ENCODE results near the gene LCN15.
"Not testable (repeated sequence)": the region's sequence is repeated elsewhere in the genome, so short reads cannot be mapped to it uniquely, and the experiment has no call there.

The LCN15 gene, protein sequence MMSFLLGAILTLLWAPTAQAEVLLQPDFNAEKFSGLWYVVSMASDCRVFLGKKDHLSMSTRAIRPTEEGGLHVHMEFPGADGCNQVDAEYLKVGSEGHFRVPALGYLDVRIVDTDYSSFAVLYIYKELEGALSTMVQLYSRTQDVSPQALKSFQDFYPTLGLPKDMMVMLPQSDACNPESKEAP

GRCh38 chr9:136764301-136764891, at the start of gene LCN15:
Gene LCN15, minus strand, starts transcription at chr9:136764518. Its CDS starts 30 bp downstream, at chr9:136764488.
- DNase-seq, result no peak

DNA sequence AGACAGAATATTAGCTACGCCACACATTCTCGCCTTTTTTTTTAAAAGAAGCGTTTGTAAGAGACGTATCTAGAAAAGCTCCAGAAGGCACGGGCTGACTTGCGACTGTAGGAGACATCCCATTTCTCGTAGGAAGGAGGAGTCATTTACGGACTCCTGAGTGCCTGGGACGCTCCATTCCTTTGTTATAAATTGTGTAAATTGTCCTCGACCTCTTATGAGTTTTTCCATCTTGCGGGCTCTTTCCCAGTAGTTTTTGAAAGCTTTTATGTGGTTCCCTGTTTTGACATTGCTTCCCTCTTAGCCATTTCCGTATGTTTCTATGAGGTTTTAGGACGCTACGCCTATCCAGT, 44.5 kb upstream of the LCN15 start:
- DNase-seq, result no peak

GRCh38 chr9:136808075-136808805, 43.9 kb upstream of the LCN15 start:
- peak; percentile 34 for DNase-seq

GRCh38 chr9:136807281-136808074, 43.2 kb upstream of the LCN15 start, which contains the start of gene RABL6:
Gene RABL6, plus strand, starts transcription at chr9:136807948. Its CDS starts 249 bp downstream, at chr9:136808197.
- peak; percentile 87 for DNase-seq

GRCh38 chr9:136806631-136807201, 42.4 kb upstream of the LCN15 start:
- DNase-seq, result no peak

DNA sequence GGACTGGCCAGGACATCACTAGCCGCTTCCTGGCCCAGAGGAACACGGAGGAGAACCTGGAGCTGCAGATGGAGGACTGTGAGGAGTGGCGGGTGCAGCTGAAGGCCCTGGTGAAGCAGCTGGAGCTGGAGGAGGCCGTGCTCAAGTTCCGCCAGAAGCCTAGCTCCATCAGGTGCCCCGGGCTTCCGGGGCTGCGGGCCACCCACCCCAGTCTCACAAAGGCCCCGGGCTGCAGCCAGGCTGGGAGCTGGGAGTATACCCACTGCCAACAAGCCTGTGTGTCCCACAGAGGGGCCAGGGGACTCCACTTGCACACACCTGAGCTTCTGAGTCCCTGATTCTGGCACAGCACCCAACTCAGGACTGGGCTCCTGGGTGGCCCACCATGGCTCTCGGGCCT, 41.7 kb upstream of the LCN15 start:
- no peak for DNase-seq

DNA sequence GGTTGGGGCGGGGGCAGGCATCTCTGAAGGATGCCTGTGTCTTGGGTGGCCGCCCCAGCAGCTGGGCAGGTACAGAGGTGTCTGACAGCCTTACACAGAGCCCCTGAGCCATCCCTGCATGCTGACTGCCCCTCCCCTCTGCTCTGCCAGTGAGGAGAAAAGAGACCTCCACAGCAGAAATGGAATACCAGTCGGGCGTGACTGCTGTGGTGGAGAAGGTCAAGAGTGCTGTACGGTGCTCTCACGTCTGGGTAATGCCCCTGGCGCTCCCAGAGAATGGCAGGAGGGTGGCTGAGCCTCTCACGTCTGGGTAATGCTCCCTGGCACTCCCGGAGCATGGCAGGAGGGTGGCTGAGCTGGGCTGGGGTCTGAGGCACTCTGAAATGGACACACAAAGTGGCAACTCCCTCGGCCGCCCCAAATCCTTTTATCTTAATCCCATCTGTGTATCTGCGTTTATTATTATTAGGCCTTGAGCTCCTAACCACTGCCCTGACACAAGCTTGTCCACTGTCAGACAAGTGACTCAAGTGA, 41.0 kb upstream of the LCN15 start:
- no peak for DNase-seq

DNA sequence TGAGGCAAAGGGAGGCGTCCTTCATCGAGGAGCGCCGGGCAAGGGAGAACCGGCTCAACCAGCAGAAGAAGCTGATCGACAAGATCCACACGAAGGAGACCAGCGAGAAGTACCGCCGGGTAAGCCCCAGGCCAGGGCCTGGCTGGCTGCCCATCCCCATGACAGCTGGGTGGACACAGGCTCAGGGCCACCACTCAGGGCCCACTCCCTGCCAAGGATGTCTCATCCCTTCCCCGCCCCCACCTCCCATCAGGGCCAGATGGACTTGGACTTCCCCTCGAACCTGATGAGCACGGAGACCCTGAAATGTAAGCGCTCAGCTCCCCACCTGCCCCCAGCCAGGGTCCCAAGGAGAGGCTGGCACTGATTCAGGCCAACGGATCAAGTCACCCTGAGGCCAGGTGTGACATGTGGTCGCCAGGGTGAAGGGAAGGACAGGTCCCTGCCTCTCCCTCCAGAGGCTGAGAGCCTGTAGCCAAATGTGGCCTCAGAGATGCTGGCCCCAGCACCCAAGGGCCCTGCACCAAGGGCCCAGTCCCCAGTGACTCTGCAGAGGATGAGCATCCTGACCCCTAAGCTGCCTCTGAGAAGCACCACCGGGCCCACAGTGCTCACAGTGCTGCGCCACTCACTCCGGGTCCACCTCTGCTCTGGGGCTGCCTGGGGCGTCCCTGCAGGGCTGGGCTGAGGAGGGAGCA, 40.3 kb upstream of the LCN15 start:
- no peak for DNase-seq

DNA sequence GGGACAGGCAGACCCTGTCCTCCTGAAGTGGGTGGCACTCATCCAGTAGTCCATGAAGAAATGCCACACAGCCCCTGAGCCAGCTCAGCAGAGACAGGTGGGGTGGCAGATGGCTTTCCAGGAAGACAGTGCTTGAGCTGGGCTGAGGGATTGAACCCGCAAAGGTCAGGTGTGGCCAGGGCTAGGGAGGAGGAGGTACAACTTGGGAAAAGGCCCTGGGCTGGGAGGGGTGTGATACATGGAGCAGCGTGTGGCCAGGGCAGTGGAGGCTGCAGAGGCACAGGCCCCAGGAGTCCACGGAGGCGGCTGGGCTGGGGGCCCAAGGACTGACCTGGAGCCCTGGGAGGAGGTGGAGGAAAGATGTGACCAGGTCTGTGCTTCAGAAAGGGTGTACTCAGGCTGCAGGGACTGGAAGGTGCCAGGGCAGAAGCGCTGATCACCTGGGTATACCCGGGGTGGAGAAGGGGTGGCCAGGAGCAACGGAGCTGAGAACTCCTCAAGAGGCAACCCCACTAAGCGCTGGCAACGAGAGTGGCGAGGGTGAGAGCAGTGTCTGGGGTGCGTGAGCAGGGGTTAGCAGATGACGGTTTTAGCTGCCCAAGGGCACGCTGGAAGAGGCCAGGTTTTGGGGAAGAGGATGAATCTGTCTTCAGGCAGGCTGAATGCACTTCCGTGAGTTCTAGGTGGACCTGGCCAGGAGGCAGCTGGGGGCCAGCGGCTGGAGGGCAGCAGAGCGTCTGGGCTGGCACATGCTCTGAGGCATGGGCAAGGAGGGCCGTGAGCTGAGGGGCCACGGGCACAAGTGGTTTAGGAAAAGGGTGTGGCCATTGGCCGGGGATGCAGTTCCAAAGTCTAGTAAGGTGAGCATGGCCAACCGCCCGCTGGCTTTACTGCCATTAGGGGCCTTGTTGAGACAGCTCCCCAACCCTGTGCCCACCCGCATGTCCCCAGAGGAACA, 39.5 kb upstream of the LCN15 start:
- no peak for DNase-seq

DNA sequence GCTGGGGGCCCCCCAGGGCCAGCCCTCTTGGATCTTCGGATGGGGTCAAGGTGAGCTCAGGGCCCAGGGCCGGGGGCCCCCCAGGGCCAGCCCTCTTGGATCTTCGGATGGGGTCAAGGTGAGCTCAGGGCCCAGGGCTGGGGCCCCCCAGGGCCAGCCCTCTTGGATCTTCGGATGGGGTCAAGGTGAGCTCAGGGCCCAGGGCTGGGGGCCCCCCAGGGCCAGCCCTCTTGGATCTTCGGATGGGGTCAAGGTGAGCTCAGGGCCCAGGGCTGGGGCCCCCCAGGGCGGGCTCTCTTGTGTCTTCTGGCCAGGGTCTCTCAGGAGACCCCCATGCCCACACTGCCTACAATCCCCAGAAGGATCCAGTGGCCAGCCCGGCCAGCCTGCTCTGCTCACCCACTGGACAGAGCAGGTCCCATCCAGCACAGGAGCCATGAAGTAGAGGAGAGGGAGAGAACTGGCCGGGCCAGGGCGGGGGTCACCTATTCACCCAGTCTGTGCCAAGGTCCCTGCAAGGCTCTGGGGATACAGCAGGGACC, 38.8 kb upstream of the LCN15 start:
- DNase-seq, result not testable (repeated sequence)

GRCh38 chr9:136802321-136802720, 38.0 kb upstream of the LCN15 start:
- DNase-seq, result no peak

- peak; percentile 89 for DNase-seq
Observed at GRCh38 chr9:136799854-136800657, 35.7 kb upstream of the LCN15 start.

DNA sequence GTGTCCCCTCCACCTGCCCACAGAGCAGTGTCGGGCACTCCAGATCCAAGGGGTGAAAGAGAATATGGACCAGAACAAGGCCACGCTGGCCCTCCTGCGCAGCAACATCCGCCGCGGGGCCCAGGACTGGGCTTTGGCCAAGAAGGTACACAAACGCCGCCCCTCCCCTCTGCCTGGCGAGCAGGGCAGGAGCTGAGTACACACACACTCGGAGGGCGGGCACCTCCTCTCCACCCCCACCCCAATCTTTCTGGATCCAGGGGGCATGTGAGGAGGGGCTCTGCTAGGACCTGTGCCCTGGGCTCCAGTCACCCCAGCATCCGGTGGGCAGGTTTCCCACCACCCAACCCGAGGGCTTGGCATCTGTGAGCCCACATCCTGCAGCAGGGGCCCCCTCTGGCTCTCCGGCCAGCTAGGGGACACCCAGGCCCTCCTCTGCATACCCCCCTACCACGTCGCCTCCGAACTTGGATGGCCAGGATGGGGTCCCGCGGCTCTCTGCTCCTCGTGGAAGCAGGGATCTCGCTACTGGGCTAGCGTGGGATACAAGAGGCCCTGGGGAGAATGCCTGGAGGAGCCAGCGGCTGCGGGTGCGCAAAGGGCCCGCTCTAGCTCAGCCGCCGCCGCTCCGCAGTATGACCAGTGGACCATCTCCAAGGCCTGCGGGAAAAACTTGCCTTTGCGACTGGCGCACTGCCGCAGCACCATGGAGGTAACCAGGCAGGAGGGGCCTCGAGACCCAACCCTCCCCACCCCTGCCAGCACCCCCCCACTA, 34.9 kb upstream of the LCN15 start:
- DNase-seq, result no peak

GRCh38 chr9:136798708-136799078, 34.4 kb upstream of the LCN15 start:
- no peak for DNase-seq

DNA sequence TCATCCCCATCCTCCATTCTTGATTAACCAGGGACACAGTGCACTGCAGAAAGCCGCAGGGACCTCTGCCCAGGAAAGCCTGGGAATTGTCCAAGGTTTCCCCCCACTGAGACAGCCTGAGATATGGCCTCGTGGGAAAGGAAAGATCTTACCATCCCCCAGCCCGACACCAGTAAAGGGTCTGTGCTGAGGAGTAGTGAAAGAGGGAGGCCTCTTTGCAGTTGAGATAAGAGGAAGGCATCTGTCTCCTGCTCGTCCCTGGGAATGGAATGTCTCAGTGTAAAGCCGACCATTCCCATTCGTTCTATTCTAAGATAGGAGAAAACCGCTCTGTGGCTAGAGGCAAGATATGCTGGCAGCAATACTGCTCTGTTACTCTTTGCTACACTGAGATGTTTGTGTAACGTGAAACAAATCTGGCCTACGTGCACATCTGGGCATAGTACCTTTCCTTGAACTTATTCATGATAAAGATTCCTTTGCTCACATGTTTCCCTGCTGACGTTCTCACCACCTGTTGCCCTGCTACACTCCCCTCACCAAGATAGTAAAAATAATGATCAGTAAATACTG, 32.5 kb upstream of the LCN15 start:
- DNase-seq, result not testable (repeated sequence)

DNA sequence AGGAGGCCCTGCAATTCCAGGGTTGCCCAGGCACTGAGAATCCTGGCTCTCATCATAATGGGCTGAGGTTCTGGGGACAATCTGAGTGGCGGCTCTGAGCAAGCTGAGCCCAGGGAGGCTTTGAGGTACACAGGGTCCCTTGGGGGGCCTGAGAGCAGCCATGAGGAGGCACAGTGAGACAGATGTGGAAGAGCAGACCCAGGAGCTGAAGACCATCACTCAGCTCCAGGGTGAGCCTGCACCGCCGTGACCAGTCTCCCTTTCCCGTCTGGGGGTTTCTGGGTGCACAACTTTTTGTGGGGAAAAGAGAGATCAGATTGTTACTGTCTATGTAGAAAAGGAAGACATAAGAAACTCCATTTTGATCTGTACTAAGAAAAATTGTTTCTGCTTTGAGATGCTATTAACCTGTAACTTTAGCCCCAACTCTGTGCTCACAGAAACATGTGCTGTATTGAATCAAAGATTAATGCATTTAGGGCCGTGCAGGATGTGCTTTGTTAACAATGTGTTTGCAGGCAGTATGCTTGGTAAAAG, 32.0 kb upstream of the LCN15 start, which contains the start of gene CCDC183:
CCDC183 (plus strand) TSS at position 101 of the 537 bp plus-strand sequence; CDS start at position 161, 60 bp downstream.
- DNase-seq, result no peak

DNA sequence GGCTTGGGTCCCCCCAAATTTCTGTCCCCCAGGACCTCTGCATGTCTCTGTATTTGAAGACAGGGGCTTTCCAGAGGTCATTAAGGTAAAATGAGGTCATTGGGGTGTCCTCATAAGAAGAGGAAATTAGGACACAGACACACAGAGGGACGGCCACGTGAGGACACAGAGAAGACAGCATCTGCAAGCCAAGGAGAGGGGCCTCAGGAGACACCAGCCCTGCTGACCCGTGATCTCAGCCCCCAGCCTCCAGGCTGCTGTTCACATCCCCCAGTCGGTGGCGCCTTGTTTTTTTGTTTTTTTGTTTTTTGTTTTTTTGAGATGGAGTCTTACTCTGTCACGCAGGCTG, 30.7 kb upstream of the LCN15 start:
- no peak for DNase-seq

DNA sequence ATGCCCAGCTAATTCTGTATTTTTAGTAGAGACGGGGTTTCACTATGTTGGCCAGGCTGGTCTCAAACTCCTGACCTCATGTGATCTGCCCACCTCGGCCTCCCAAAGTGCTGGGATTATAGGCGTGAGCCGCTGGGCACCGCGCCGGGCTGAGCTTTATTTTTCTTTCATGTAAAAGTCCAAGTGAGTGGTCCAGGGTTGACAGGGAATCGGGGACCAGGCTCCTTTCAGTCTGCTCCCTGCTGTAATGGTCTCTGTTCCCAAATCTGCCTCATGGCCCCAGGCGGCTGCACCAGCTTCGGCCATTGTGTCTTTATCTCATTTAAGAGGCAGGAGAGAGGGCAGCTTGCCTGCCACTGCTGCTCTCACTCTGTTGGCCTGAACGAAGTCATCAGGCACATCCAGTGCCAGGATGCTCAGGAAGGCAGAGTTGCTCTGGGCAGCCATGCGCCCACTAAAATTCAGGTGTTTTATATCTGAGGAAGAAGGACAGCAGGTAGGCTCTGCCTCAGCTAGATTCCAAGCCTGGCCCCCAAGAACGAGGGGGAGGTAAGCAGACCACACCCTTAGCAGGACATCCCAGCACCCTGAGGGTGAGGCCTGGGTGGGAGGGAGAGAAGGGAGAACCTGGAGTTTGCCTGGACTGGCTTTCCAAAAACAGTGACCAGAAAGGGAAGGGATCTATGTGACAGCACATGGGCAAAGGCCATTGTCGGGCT, 30.1 kb upstream of the LCN15 start:
- no peak for DNase-seq
